A549 (cell line): ENCODE data around the gene DCAF8L1. TPM values are rescaled to one million over a fixed set of nuclear protein-coding genes. Genes with fewer than 3 reads are reported as not detected.

ENCODE experiments used
- ATAC-seq, 2 experiments: fragments of 200-7000 bp in 1 of 2; fragments of >200 bp in 1 of 2; cut with Nextera tagmentation in 1 of 2; cut with Tn5 transposase in 1 of 2; 3 replicates each; pipeline versions ENCODE4 v1.8.0 to v1.9.1; 2018 to 2020; ENCODE audit warnings: mild to moderate bottlenecking in 1 of 2, moderate library complexity in 1 of 2
- CTCF ChIA-PET: fragments of 300-600 bp; sonication (Branson Sonifier 250); formaldehyde crosslinking; extraction: SDS; loops from one replicate; lab custom pipeline; 2021; ENCODE audit warnings: antibody characterized with exemption, inconsistent platforms; lab: Yijun Ruan, JAX
- POLR2A ChIA-PET: fragments of 350-600 bp; formaldehyde crosslinking; extraction: SDS; loops from one replicate; lab custom pipeline; 2021; ENCODE audit warnings: antibody characterized with exemption, inconsistent platforms; lab: Yijun Ruan, JAX
- DNase-seq, 2 experiments: peaks; one replicate each; pipeline versions ENCODE4 v3.0.0 to v3.0.0-alpha.2; 2011 to 2016; ENCODE audit warnings: low read depth in 1 of 2, low spot score in 1 of 2
- FAIRE-seq: peaks from 2 replicates; lab custom pipeline; 2011; peaks lifted over from hg19 to GRCh38; lab: Jason Lieb, UNC
- H3K27ac ChIP-seq, 2 experiments: fragments of >200 bp; sonication (Bioruptor Twin); formaldehyde crosslinking; 3 replicates each; pipeline ENCODE4 v1.5.1; 2016 to 2017
- H3K4me1 ChIP-seq: fragments of >200 bp; sonication (Bioruptor Twin); formaldehyde crosslinking; 3 replicates; pipeline ENCODE4 v1.6.1; 2016
- H3K4me2 ChIP-seq: fragments of >200 bp; sonication (Bioruptor Twin); formaldehyde crosslinking; 3 replicates; pipeline ENCODE4 v1.6.1; 2016
- H3K4me3 ChIP-seq: fragments of >200 bp; sonication (Bioruptor Twin); formaldehyde crosslinking; 3 replicates; pipeline ENCODE4 v1.5.1; 2016
- H3K9me3 ChIP-seq: fragments of >200 bp; sonication (Bioruptor Twin); formaldehyde crosslinking; 3 replicates; pipeline ENCODE4 v1.6.1; 2016
- CBX2 ChIP-seq: fragments of 200-600 bp; sonication (generic); IDR thresholded peaks from 2 replicates; pipeline ENCODE4 v1.6.1; 2016; ENCODE audit warnings: low read depth, mild to moderate bottlenecking, borderline replicate concordance
- CHD2 ChIP-seq: fragments of 150-350 bp; IDR thresholded peaks from 2 replicates; pipeline ENCODE4 v1.6.1; 2014; ENCODE audit warnings: low read length; ENCODE audit not compliant: partially characterized antibody
- CHD4 ChIP-seq: fragments of 200-600 bp; sonication (generic); IDR thresholded peaks from 2 replicates; pipeline ENCODE4 v1.6.1; 2016; ENCODE audit warnings: antibody characterized with exemption, mild to moderate bottlenecking, borderline replicate concordance
- E2F6 ChIP-seq: IDR thresholded peaks from 2 replicates; pipeline ENCODE4 v1.6.1; 2012; ENCODE audit warnings: low read depth, borderline replicate concordance
- ESRRA ChIP-seq: fragments of 150-350 bp; IDR thresholded peaks from 2 replicates; pipeline ENCODE4 v1.6.1; 2014; ENCODE audit warnings: mild to moderate bottlenecking, low read length, borderline replicate concordance
- FOXS1 ChIP-seq: fragments of 250-450 bp; sonication (Bioruptor Pico); IDR thresholded peaks from 2 replicates; pipeline ENCODE4 v1.5.0; 2020; ENCODE audit warnings: mild to moderate bottlenecking, moderate library complexity
- HEYL ChIP-seq: fragments of 250-450 bp; sonication (Bioruptor Pico); IDR thresholded peaks from 2 replicates; pipeline ENCODE4 v1.8.0; 2021; ENCODE audit warnings: mild to moderate bottlenecking, moderate library complexity
- HMGXB4 ChIP-seq: fragments of 250-450 bp; sonication (Bioruptor Pico); IDR thresholded peaks from 2 replicates; pipeline ENCODE4 v1.5.0; 2021; ENCODE audit warnings: mild to moderate bottlenecking, moderate library complexity, borderline replicate concordance
- HOXA7 ChIP-seq: fragments of 250-450 bp; sonication (Bioruptor Pico); IDR thresholded peaks from 2 replicates; pipeline ENCODE4 v1.5.0; 2020; ENCODE audit warnings: mild to moderate bottlenecking, moderate library complexity
- HOXB13 ChIP-seq: fragments of 250-450 bp; sonication (Bioruptor Pico); IDR thresholded peaks from 2 replicates; pipeline ENCODE4 v1.5.0; 2020; ENCODE audit warnings: low read depth, mild to moderate bottlenecking, moderate library complexity
- JUN ChIP-seq, 2 experiments: fragments of >200 bp; sonication (Bioruptor Twin); formaldehyde crosslinking; IDR thresholded peaks; 2 replicates in 1 of 2; 3 replicates in 1 of 2; pipeline ENCODE4 v1.6.1; 2016 to 2017
- JUNB ChIP-seq: fragments of >200 bp; sonication (Bioruptor Twin); formaldehyde crosslinking; IDR thresholded peaks from 2 replicates; pipeline ENCODE4 v1.6.1; 2016
- KDM1A ChIP-seq: fragments of 200-600 bp; sonication (generic); IDR thresholded peaks from 2 replicates; pipeline ENCODE4 v1.6.1; 2016; ENCODE audit warnings: low read depth, mild to moderate bottlenecking
- KDM5A ChIP-seq: fragments of 200-600 bp; sonication (generic); IDR thresholded peaks from 2 replicates; pipeline ENCODE4 v1.6.1; 2016; ENCODE audit warnings: antibody characterized with exemption, mild to moderate bottlenecking
- MAFK ChIP-seq: fragments of 450-650 bp; IDR thresholded peaks from 2 replicates; pipeline ENCODE4 v1.6.1; 2014; ENCODE audit not compliant: partially characterized antibody
- NFE2L2 ChIP-seq: fragments of 150-350 bp; conservative IDR thresholded peaks from 2 replicates; pipeline ENCODE4 v1.6.1; 2014; ENCODE audit warnings: low read length
- PBX3 ChIP-seq: IDR thresholded peaks from 2 replicates; pipeline ENCODE4 v1.6.1; 2012
- RAD21 ChIP-seq, 2 experiments: fragments of >200 bp in 1 of 2; sonication (Bioruptor Twin) in 1 of 2; formaldehyde crosslinking in 1 of 2; IDR thresholded peaks in 1 of 2; conservative IDR thresholded peaks in 1 of 2; 2 replicates in 1 of 2; 3 replicates in 1 of 2; pipeline ENCODE4 v1.6.1; 2012 to 2018; ENCODE audit warnings: inconsistent platforms in 1 of 2
- RARB ChIP-seq: fragments of 250-450 bp; sonication (Bioruptor Pico); IDR thresholded peaks from 2 replicates; pipeline ENCODE4 v1.8.0; 2021; ENCODE audit warnings: mild to moderate bottlenecking, moderate library complexity
- REST ChIP-seq: fragments of 200-600 bp; sonication (generic); IDR thresholded peaks from 2 replicates; pipeline ENCODE4 v1.6.1; 2016; ENCODE audit warnings: antibody characterized with exemption, mild to moderate bottlenecking, moderate library complexity
- RFX5 ChIP-seq: fragments of 450-650 bp; IDR thresholded peaks from 2 replicates; pipeline ENCODE4 v1.7.1; 2014; ENCODE audit warnings: antibody characterized with exemption, mild to moderate bottlenecking, moderate library complexity
- RNF2 ChIP-seq: fragments of 200-600 bp; sonication (generic); IDR thresholded peaks from 2 replicates; pipeline ENCODE4 v1.6.1; 2016; ENCODE audit warnings: low read depth, mild to moderate bottlenecking, antibody characterized with exemption, moderate library complexity, borderline replicate concordance
- TP53 ChIP-seq: fragments of 250-450 bp; sonication (Bioruptor Pico); IDR thresholded peaks from 2 replicates; pipeline ENCODE4 v1.5.0; 2021; ENCODE audit warnings: mild to moderate bottlenecking, moderate library complexity
- ZC3H11A ChIP-seq: fragments of 450-650 bp; IDR thresholded peaks from 2 replicates; pipeline ENCODE4 v1.6.1; 2014; ENCODE audit warnings: antibody characterized with exemption, mild to moderate bottlenecking
- ZFP36 ChIP-seq: fragments of 450-650 bp; IDR thresholded peaks from 2 replicates; pipeline ENCODE4 v1.6.1; 2014; ENCODE audit warnings: borderline replicate concordance; ENCODE audit not compliant: partially characterized antibody
- ZNF302 ChIP-seq: fragments of 250-450 bp; sonication (Bioruptor Pico); IDR thresholded peaks from 2 replicates; pipeline ENCODE4 v1.9.0; 2021; ENCODE audit warnings: inconsistent platforms, mild to moderate bottlenecking, moderate library complexity
- WGBS: methylation state at CpG from one replicate; pipeline ENCODE4 v1.1.6; 2017; ENCODE audit errors: missing lambda C conversion rate; 5-methylcytosine and 5-hydroxymethylcytosine counted together
- polyA minus RNA-seq: library from RNA; depleted of rRNA, polyadenylated mRNA; stranded (reverse); fragments of >200 nt; gene quantifications from 2 replicates; pipeline ENCODE4 v1.2.3, GENCODE V29; 2011; rRNA and poly(A)+ RNA removed
- polyA plus RNA-seq, 4 experiments: library from polyadenylated mRNA; depleted of rRNA in 3 of 4; stranded (reverse); fragments of >200 nt; fragmentation: RNase III in 1 of 4; extraction: RNeasy Plus Mini Kit Qiagen cat#74134 plus additional on column Dnase treatment in 1 of 4; gene quantifications; 2 replicates in 3 of 4; 3 replicates in 1 of 4; pipeline ENCODE4 v1.2.3, GENCODE V29; 2011 to 2017

The DCAF8L1 gene
- polyA plus RNA-seq (2011; rRNA removed) (not detected in 2 replicates), polyA plus RNA-seq (2017; fragmentation: RNase III; extraction: RNeasy Plus Mini Kit Qiagen cat#74134 plus additional on column Dnase treatment) (not detected in 3 replicates), polyA minus RNA-seq (not detected in 2 replicates)
- not detected in 2 replicates for polyA plus RNA-seq (2012; cell fraction: cytosol; rRNA removed)
- polyA plus RNA-seq (2012; cell fraction: nucleus; rRNA removed), result not detected in 2 replicates

- Histone ChIP-seq H3K4me1 (no peaks in the 10 kb centered on the region), H3K27ac (no peak within 1 kb of the TSS)
- DNase-seq (no peak), FAIRE-seq (no peak)
- TF ChIP-seq PBX3, result no peak
- no peak for TF ChIP-seq ZC3H11A
- TF ChIP-seq ESRRA, result no peak
- TF ChIP-seq NFE2L2, result no peak
- no peak for TF ChIP-seq KDM5A
- TF ChIP-seq HOXB13, result no peak
- no peak for TF ChIP-seq KDM1A
- no peak for TF ChIP-seq REST
- TF ChIP-seq CHD2, result no peak
- no peak for TF ChIP-seq FOXS1
- no peak for TF ChIP-seq E2F6
- TF ChIP-seq MAFK, result no peak
- TF ChIP-seq ZFP36, result no peak
- no peak for TF ChIP-seq RARB
- no peak for TF ChIP-seq CBX2
- no peak for TF ChIP-seq RAD21 (conservative IDR thresholded peaks at IDR 0.05 in 1 of 2, IDR thresholded peaks at IDR 0.05 in 1 of 2)
- TF ChIP-seq, all 56 proteins: peak for 0
- Histone ChIP-seq H3K4me3 (no peak within 1 kb of the TSS), H3K4me2 (no peak within 1 kb of the TSS), H3K9me3 (no peaks in the 10 kb centered on the region; the same call in 2 of the 3 replicates)
- ChIA-PET CTCF (no interaction called here), POLR2A (no interaction called here)
- 67% methylated on average over 14 of the region's 14 CpGs for WGBS
- ATAC-seq, result no peak
Measured at GRCh38 chrX:27981349-27981748, at the start of gene DCAF8L1. TSS of gene DCAF8L1 (minus strand) at chrX:27981449. CDS start at chrX:27981334, 115 bp downstream.

- FAIRE-seq, result no peak
- ATAC-seq, result no peak
- no peak for DNase-seq
- H3K27ac ChIP-seq, result no peak overlapping the region
- no peak overlapping the region for H3K4me3 ChIP-seq
- ChIA-PET POLR2A (no interaction called here), CTCF (no interaction called here)
- H3K4me1 ChIP-seq, result no peaks in the 10 kb centered on the region
- WGBS, result 42% methylated on average over 2 of the region's 2 CpGs
- H3K9me3 ChIP-seq, result no peaks in the 10 kb centered on the region
- TF ChIP-seq JUN (IDR thresholded peaks at IDR 0.05), result no peak
- no peak for TF ChIP-seq JUNB
- TF ChIP-seq CHD4, result no peak
- TF ChIP-seq HOXA7 (CRISPR knock-in tag), result no peak
- no peak for TF ChIP-seq HOXB13
- no peak for TF ChIP-seq NFE2L2
- no peak for TF ChIP-seq TP53 (CRISPR knock-in tag)
- no peak for TF ChIP-seq ZNF302 (CRISPR knock-in tag)
- TF ChIP-seq HMGXB4, result no peak
- no peak for TF ChIP-seq RFX5
- no peak for TF ChIP-seq CBX2
- no peak for TF ChIP-seq HEYL (CRISPR knock-in tag)
- no peak for TF ChIP-seq RNF2
- no peak for TF ChIP-seq REST
- H3K4me2 ChIP-seq, result no peak overlapping the region
Measured at GRCh38 chrX:28022371-28022770, 41.1 kb upstream of the DCAF8L1 start.
